BJ (cell line): ENCODE measurements around the gene KIAA2012. TPM values are rescaled to one million over a fixed set of nuclear protein-coding genes. Genes with fewer than 3 reads are reported as not detected.

Experiments
- CTCF ChIA-PET: fragments of 350-600 bp; formaldehyde crosslinking; extraction: SDS; loops from one replicate; lab custom pipeline; 2021; ENCODE audit warnings: antibody characterized with exemption, inconsistent platforms; lab: Yijun Ruan, JAX
- POLR2A ChIA-PET: fragments of 300-600 bp; sonication (Branson Sonifier 250); formaldehyde crosslinking; extraction: SDS; loops from one replicate; lab custom pipeline; 2021; ENCODE audit warnings: antibody characterized with exemption; lab: Charles Lee
- DNase-seq: peaks from one replicate; pipeline ENCODE4 v3.0.0-alpha.2; 2011; ENCODE audit warnings: low read depth
- H3K27me3 ChIP-seq: 2 replicates; pipeline ENCODE4 v1.6.0; 2011; ENCODE audit warnings: low read length; ENCODE audit not compliant: control insufficient read depth, insufficient read depth
- H3K36me3 ChIP-seq: 2 replicates; pipeline ENCODE4 v1.5.1; 2011; ENCODE audit warnings: low read length; ENCODE audit not compliant: control insufficient read depth, insufficient read depth
- H3K4me3 ChIP-seq: 2 replicates; pipeline ENCODE4 v1.5.1; 2011; ENCODE audit warnings: low read depth, mild to moderate bottlenecking, control low read depth, low read length
- polyA plus RNA-seq: library from polyadenylated mRNA; depleted of rRNA; stranded (reverse); fragments of >200 nt; gene quantifications from 2 replicates; pipeline ENCODE4 v1.2.3, GENCODE V29; 2011
- TF ChIP-seq, protein P1 (sequence below): IDR thresholded peaks from 2 replicates; pipeline ENCODE4 v1.5.1; 2011; ENCODE audit warnings: low read depth, mild to moderate bottlenecking, control low read depth, inconsistent platforms, low read length, moderate library complexity; ENCODE audit not compliant: insufficient read depth

Gene KIAA2012
- polyA plus RNA-seq, 1 experiment = 0.13 TPM

DNA sequence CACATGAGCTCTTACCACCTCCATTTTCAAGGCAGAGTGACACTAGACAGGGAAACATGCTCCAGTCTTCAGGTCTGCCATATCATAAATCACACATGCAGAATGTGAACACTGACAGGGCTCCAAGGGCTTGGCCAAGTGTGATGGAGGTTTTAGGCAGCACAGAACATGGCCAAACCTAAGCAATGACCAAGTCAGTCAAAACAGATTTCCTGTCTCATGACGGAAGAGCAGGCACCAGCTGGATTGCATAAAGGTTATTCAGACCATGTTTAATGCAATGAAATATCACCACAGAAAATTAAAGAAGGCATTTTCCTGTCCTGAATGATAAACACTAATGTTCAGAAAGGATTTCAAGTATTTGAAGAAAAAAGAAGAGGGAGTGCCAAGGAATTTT lies 92.9 kb downstream of the KIAA2012 start:
- ChIA-PET CTCF (interaction anchor here (0.9 kb wide), 1 partner anchor 12 kb away, joined by 4 read pairs; no protein-coding TSS in a partner anchor), POLR2A (no interaction called here)
- Histone ChIP-seq H3K36me3 (no peaks in the 10 kb centered on the region), H3K4me3 (no peak overlapping the region), H3K27me3 (no peaks in the 10 kb centered on the region)
- TF ChIP-seq, protein P1, sequence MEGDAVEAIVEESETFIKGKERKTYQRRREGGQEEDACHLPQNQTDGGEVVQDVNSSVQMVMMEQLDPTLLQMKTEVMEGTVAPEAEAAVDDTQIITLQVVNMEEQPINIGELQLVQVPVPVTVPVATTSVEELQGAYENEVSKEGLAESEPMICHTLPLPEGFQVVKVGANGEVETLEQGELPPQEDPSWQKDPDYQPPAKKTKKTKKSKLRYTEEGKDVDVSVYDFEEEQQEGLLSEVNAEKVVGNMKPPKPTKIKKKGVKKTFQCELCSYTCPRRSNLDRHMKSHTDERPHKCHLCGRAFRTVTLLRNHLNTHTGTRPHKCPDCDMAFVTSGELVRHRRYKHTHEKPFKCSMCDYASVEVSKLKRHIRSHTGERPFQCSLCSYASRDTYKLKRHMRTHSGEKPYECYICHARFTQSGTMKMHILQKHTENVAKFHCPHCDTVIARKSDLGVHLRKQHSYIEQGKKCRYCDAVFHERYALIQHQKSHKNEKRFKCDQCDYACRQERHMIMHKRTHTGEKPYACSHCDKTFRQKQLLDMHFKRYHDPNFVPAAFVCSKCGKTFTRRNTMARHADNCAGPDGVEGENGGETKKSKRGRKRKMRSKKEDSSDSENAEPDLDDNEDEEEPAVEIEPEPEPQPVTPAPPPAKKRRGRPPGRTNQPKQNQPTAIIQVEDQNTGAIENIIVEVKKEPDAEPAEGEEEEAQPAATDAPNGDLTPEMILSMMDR = no peak
- DNase-seq = peak; percentile 30

- DNase-seq = no peak
- Histone ChIP-seq H3K27me3 (no peaks in the 10 kb centered on the region), H3K4me3 (no peak overlapping the region), H3K36me3 (no peaks in the 10 kb centered on the region)
- ChIA-PET CTCF (interaction anchor here (1.2 to 1.4 kb wide), 2 partner anchors 10 to 289 kb away, joined by 3 to 4 read pairs; no protein-coding TSS in a partner anchor), POLR2A (no interaction called here)
- TF ChIP-seq, protein P1 = no peak
Measured at GRCh38 chr2:202169131-202169530, 96.1 kb downstream of the KIAA2012 start.

GRCh38 chr2:202169832-202170424 lies 96.9 kb downstream of the KIAA2012 start:
- CTCF ChIA-PET = interaction anchor here (0.8 to 1.4 kb wide), 6 partner anchors 8 to 315 kb away, joined by 3 to 9 read pairs (median 3); no protein-coding TSS in a partner anchor
- DNase-seq = no peak
- H3K4me3 ChIP-seq = no peak overlapping the region
- POLR2A ChIA-PET = no interaction called here
- TF ChIP-seq, protein P1 = no peak
- no peaks in the 10 kb centered on the region for H3K27me3 ChIP-seq
- H3K36me3 ChIP-seq = no peaks in the 10 kb centered on the region

DNA sequence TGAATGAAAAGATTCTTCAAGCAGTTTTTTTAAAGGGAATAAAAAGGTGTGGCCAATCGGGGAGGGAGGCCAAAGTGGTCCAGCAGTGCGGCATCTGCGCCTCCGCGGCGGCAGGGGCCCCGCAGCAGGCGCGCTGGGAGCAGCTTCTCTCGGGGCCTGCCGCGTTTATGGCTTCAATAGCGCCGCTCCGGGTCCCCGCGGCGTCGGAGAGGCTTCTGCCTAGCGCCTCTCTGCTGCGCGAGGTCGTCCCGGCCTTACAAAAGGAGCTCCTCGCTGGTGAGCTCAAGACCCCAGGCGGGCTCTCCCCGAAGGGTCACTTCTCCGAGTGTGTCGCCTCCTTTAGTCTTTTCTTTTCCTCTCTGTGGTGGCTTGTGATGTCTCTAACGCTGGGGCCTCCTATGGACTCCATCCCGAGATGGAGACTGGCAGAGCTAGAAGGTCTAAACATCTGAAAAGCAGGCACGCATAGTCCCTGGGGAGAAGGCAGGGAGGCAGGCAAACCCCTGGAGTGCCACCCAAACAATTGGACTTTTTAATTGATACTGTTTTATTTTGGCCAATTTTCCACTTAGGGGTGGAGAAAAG lies 98.3 kb downstream of the KIAA2012 start:
- TF ChIP-seq, protein P1 = 0 out of 2 replicates have a peak, but pooled peaks have one; percentile 11
- ChIA-PET CTCF (interaction anchor here (1.1 to 2.0 kb wide), 5 partner anchors 8 to 311 kb away, joined by 3 to 9 read pairs (median 4); no protein-coding TSS in a partner anchor), POLR2A (no interaction called here)
- Histone ChIP-seq H3K4me3 (no peak overlapping the region), H3K36me3 (no peaks in the 10 kb centered on the region), H3K27me3 (no peaks in the 10 kb centered on the region)
- no peak for DNase-seq
